GM21576 (cell line): Measurements from ENCODE around the gene CAMK2A.

Source experiments
- ATAC-seq: cut with Tn5 transposase; IDR thresholded peaks from one replicate; pipeline ENCODE4 v1.9.1; 2021; ENCODE audit warnings: mild to moderate bottlenecking, moderate library complexity; ENCODE audit not compliant: unreplicated experiment

CAMK2A gene

GRCh38 chr5:150175076-150175475 is 114.5 kb downstream of the CAMK2A start:
- ATAC-seq = no peak

GRCh38 chr5:150174285-150174684 is 115.3 kb downstream of the CAMK2A start:
- ATAC-seq = no peak

GRCh38 chr5:150173161-150173560 is 116.4 kb downstream of the CAMK2A start:
- ATAC-seq = no peak

GRCh38 chr5:150172556-150172955 is 117.0 kb downstream of the CAMK2A start:
- ATAC-seq = no peak

- ATAC-seq = no peak
Measured at GRCh38 chr5:150172145-150172544, 117.4 kb downstream of the CAMK2A start.
